Mucosa of gallbladder (tissue), 1 donor: ENCODE measurements around the gene CLCN7. TPM values are rescaled to one million over a fixed set of nuclear protein-coding genes. Genes with fewer than 3 reads are reported as not detected.

Experiments used
- DNase-seq: peaks from one replicate; pipeline ENCODE4 v3.0.0-alpha.2; 2020; ENCODE audit warnings: low spot score
- total RNA-seq: library from RNA; stranded (reverse); gene quantifications from one replicate; pipeline ENCODE4 v1.2.1, GENCODE V29; 2021
- donor health status: DM: no; HTN: no; CAD: no.

The CLCN7 gene
- total RNA-seq, 1 donor from 2014 or later = 111 TPM

DNA sequence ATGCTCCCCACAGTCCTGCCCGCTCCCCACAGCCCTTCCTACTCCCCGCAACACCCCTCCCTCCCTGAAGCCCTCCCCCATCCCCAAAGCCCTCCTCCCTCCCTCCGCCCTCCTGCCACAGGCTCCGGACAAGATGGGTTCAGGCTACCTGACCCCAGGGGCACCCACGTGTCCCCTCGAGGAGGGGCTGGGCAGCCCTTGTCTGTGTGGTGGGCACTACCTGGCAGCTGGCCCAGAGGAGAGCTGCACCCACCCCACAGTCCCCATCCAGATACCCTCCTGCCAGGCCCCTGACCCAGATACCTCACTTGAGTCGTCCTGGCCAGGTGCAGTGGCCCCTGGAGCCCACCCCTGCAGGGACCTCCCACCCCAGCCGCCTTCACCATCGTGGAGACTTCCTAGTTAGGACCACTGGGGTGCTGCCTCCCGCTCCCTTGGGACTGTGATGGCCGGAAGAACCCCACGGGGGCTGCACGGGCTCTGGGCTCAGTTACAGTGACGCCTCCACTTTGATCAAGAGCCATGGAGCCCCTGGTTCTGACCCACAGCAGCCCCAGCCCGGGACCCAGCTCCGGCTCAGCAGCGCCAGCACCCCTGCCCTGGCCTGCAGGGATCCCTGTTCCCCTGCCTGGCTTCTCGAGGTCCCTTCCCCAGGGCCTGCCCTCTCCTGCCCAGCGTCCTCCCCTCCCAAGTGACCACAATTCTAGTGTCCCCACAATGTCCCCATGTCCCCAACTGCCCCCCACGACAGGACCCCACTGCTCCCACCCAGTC, 43.1 kb downstream of the CLCN7 start:
- DNase-seq = no peak

GRCh38 chr16:1430759-1431496, 43.9 kb downstream of the CLCN7 start, which contains the start of gene PERCC1:
Gene PERCC1 (plus strand): TSS chr16:1431078. CDS start chr16:1432594, 1,516 bp downstream.
- DNase-seq = no peak

GRCh38 chr16:1430214-1430758, 44.5 kb downstream of the CLCN7 start:
- DNase-seq = no peak

DNA sequence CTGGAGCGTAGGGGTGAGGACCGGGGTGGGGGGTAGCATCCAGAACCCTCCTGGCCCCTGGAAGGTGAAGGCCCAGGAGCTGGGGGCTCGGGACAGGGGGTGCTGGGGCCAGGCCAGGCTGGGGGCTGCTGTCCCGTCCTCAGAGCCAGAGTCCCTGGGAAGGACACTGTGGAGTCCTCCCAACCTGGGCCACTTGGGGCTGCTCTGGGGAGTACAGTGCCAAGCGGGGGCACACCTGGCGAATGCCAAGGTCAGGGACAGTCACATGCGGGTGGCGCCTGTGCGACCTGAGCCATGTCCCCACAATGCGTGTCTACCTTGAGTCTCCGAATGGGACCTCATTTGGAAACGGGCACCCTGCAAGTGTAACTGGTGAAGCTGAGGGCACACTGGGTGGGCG, 45.2 kb downstream of the CLCN7 start:
- no peak for DNase-seq

DNA sequence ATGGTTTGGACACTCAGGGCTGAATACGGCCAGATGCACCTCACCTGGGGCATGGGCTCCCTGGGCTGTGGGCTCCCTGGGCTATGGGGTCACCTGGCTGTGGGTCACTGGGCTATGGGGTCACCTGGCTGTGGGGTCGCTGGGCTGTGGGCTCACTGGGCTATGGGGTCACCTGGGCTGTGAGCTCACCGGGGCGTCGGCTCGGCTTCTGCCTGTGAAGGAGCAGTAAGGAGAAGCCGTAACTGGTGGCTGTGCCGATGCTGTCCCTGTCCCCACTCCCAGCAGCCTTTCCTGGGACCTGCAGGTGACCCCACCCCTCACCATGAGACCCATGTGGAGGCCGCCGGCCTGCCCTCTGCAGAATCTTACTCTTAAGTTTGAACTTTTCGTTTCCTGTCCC, 45.8 kb downstream of the CLCN7 start:
- no peak for DNase-seq

DNA sequence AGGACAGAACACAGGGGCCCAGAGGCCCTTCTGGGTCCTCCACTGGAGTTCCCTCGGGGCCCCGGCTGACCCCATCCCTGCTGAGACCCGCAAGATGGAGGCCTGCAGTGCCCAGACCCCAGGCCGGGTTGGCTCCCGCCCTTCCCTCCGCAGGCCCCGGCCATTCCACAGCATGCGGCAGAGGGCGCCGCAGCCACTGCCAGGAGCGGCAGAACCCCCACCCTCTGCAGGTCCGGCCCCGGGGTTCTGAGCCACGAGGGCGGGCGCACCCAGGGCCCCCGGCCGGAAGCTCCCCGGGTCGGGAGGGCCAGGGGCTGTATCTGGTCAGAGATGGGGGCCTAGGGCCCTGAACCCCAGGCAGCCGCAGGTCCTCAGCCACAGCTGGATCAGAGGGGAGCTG, 46.3 kb downstream of the CLCN7 start:
- no peak for DNase-seq

DNA sequence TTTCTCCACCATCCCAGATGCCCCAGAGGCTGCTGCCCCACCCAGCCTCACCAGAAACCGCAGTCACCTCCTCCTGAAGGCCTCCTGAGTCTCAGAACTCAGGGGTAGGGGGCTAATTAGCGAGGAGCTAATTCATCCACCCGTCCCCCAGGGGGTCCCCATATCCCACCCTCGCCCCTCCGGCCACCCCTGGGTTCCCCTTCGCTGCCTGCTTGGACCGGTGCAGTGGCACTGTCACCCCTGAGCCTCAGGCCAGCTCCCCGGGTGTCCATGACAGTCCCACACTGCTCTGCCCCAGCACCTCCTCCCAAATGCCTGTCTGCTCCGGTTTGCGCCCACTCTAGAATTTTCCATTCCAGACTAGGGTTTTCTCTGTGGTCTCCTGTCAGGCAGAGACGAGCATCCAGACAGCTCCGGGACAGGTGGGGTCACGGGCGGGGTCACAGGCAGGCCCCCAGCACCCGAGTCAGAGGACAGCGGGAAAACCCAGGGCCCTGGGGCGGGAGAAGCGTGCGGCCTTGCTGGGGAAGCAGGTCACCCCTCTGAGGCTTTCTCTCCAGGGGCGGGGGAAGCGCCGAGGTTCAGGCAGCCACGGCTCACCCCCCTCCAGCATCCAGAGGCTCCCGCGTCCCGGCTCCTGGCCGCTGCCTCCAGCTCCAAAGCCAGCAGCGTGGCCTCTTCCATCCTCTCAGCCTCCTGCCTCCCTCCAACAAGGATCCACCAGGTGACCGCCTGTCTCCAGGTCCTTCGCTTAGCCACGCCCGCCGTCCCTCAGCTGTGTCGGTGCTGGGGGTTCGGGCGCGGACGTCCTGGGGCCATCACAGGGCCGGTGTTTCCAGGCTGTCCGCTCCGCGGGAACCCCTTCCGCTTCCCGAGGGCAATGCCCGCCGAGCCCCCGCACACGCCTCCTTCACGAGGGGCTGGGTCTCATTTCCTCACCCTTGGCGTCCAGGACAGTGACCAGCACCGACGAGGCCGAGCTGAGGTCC, 47.1 kb downstream of the CLCN7 start:
- DNase-seq = no peak

- no peak for DNase-seq
Observed at GRCh38 chr16:1426734-1427471, 47.9 kb downstream of the CLCN7 start.

GRCh38 chr16:1425616-1426370, 49.0 kb downstream of the CLCN7 start:
- DNase-seq = no peak

- no peak for DNase-seq
Observed at GRCh38 chr16:1424028-1424427, 50.8 kb downstream of the CLCN7 start.

GRCh38 chr16:1422076-1422475, 52.8 kb downstream of the CLCN7 start:
- no peak for DNase-seq

DNA sequence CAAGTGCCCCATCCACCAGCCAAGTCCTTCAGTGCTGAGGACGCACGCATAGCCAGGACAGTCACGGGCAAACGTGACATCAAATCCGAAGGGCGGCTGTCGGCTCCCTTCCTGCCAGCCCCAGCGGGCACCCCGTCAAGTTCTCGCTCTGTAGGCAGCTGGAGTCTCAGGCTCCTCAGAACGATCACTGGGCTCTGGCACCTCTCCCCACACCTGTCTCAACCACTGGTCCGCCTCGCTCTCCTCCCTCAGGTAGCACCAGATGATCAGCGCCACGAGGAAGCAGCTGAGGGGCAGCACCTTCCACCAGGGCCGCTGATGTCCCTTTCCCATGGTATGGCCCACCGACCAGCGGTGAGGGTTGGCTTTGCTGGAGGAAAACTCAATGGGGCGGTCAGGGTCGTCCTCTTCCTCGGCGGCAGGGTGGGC, 54.7 kb downstream of the CLCN7 start:
- no peak for DNase-seq

DNA sequence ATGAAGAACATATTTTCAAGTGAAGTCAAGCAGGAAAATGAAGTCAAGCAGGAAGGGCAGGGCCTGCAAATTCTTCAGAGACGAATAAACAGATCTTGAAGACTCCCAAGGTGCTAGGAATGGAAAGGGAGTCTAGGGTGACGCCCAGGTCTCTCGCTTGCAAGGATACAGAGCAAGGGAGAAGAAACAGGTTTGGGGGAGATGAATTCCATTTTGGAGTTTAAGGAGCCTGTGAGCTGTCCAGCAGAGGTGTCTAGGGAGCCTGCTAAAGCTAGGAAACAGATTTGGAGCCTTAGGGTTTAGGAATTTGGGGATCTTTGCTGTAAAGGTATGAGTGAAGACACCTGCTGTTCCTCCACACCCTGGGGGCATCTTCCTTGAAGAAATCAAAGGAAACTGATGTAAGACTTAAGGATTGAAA, 58.3 kb downstream of the CLCN7 start:
- DNase-seq = no peak

- peak; percentile 74 for DNase-seq
Observed at GRCh38 chr16:1414532-1415260, 60.1 kb downstream of the CLCN7 start, which contains the start of gene UNKL. Gene UNKL (minus strand): TSS chr16:1414704. CDS start chr16:1414691, 13 bp downstream.

- peak; percentile 34 for DNase-seq
Observed at GRCh38 chr16:1413684-1414531, 60.9 kb downstream of the CLCN7 start.

- no peak for DNase-seq
Observed at GRCh38 chr16:1412847-1413246, 62.0 kb downstream of the CLCN7 start.

- DNase-seq = peak; percentile 94
Observed at GRCh38 chr16:1408171-1408837, 66.5 kb downstream of the CLCN7 start.

DNA sequence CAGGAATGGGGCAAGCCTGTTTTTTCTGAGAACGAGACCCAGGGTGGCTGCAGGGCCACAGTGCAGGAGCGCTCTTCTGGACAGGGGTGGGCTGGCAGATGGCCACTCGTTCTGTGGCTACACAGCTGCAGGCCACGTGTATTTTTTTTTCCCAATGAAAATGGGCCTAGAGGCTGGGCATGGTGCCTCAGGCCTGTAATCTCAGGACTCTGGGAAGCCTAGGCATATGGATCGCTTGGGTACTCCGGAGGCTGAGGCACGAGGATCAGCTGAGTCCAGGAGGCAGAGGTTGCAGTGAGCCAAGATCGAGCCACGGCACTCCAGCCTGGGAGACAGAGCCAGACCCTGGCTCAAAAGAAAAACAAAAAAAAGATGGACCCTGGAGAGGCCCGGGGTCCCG, 67.1 kb downstream of the CLCN7 start:
- no peak for DNase-seq
